Retinal pigment epithelial cell (primary cell): Measurements from ENCODE around the gene SHTN1.

Experiments used
- DNase-seq: peaks from one replicate; pipeline ENCODE4 v3.0.0-alpha.2; 2010; ENCODE audit warnings: low read depth
- H3K4me3 ChIP-seq: 2 replicates; pipeline ENCODE4 v1.5.1; 2011; ENCODE audit warnings: mild to moderate bottlenecking, low read length, control low read depth, moderate library complexity
- CTCF ChIP-seq: conservative IDR thresholded peaks from 2 replicates; pipeline ENCODE4 v1.5.1; 2011; ENCODE audit warnings: low read depth, low read length, control low read depth, inconsistent platforms

The SHTN1 gene

GRCh38 chr10:116948530-116948870, 56.5 kb downstream of the SHTN1 start:
- H3K4me3 ChIP-seq: no peak overlapping the region
- no peak for TF ChIP-seq CTCF
- no peak for DNase-seq

GRCh38 chr10:116947841-116948529, 57.0 kb downstream of the SHTN1 start:
- TF ChIP-seq CTCF: no peak
- H3K4me3 ChIP-seq: no peak overlapping the region
- DNase-seq: peak; percentile 39

- TF ChIP-seq CTCF: no peak
- H3K4me3 ChIP-seq: no peak overlapping the region
- DNase-seq: no peak
These were observed 60.1 kb downstream of the SHTN1 start for GRCh38 chr10:116944911-116945310.

- TF ChIP-seq CTCF: no peak
- no peak for DNase-seq
- no peak overlapping the region for H3K4me3 ChIP-seq
These were observed 73.2 kb downstream of the SHTN1 start for GRCh38 chr10:116931806-116932205.

GRCh38 chr10:116926426-116926825, 78.6 kb downstream of the SHTN1 start:
- no peak overlapping the region for H3K4me3 ChIP-seq
- no peak for TF ChIP-seq CTCF
- peak; percentile 80 for DNase-seq

GRCh38 chr10:116925056-116925455, 79.9 kb downstream of the SHTN1 start:
- TF ChIP-seq CTCF: no peak
- no peak for DNase-seq
- no peak overlapping the region for H3K4me3 ChIP-seq

GRCh38 chr10:116919706-116920105, 85.3 kb downstream of the SHTN1 start:
- no peak for DNase-seq
- TF ChIP-seq CTCF: no peak
- H3K4me3 ChIP-seq: no peak overlapping the region
